DLD1 (cell line): ENCODE measurements around the gene KCNIP2.
"Not testable (repeated sequence)": the region's sequence is repeated elsewhere in the genome, so short reads cannot be mapped to it uniquely, and the experiment has no call there.

Experiments used
- in situ Hi-C: cut with HindIII; loops from 2 replicates; pipeline ENCODE4 v1.10.0; 2017; ENCODE audit warnings: low sequenced_read_pairs

The KCNIP2 gene

DNA sequence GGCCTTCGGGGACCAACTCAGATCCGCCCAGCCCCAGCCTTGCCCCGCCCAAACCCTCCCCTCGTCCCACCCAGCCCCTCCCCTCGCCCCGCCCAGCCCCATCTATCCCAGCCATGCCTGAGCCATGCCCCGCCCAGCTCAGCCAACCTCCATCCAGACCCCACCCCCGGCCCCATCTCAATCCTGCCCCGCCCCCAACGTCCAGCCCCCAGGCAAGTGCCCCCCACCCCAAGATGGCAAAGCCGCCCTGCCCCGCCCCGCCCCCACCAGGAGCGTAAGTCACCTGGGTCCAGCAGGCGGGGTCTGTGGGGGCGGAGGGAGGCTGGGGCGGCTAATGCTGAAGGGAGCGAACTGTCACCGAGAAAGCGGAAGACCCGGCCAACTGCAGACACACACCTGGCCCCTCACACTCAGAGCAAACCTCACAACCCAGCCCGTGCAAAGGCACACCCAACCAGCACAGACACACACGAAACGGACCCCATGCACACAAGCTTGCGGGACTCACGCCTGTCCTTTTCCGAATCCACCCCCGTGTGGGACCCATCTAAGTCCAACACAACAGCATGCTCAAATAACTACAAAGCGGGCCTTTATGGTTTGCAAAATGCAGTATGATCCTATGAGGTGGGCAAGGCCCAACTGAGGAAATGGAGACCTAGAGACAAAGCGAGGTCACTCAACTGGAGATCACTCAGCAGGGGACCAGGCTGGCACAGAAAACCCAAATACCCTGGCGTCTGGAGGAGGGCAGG is 13.9 kb downstream of the KCNIP2 start:
- in situ Hi-C loops = no loop called here

DNA sequence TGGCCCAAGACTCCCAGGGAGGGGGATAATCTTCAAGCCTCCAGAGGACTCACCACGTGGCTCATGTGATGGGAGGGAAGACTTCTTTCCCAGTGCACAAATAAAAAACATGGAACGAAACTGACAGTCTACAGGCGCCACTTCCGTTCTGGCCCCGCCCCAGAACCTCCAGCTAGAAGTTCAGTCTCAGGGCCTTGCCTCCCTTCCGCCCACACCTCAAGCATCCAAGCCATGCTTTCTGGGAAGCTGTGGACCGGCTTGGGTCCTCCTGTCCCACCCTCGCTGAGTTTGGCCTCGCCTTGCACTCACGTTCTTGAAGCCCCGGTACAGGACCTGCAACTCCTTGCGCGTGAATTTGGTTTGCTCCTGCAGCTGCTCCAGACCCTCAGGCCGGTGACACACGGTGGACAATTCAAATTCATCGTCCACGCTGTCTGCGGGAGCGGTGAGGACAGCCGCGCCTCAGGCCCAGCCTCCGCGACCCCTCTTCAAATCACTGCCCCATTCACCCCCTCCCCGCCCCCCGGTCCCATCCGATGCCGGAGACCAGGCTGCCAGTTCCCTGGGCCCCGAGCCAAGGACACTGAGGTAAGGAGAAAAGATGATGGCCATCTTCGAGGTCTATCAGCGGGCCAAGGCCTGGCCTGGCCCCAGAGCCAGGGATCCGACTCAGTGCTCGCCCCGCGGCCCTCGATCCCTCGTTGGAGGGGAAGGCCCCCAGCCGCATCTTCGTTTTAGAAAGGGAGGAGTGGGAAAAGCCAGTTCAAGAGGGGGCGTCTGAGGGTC is 14.6 kb downstream of the KCNIP2 start:
- in situ Hi-C loops = no loop called here

DNA sequence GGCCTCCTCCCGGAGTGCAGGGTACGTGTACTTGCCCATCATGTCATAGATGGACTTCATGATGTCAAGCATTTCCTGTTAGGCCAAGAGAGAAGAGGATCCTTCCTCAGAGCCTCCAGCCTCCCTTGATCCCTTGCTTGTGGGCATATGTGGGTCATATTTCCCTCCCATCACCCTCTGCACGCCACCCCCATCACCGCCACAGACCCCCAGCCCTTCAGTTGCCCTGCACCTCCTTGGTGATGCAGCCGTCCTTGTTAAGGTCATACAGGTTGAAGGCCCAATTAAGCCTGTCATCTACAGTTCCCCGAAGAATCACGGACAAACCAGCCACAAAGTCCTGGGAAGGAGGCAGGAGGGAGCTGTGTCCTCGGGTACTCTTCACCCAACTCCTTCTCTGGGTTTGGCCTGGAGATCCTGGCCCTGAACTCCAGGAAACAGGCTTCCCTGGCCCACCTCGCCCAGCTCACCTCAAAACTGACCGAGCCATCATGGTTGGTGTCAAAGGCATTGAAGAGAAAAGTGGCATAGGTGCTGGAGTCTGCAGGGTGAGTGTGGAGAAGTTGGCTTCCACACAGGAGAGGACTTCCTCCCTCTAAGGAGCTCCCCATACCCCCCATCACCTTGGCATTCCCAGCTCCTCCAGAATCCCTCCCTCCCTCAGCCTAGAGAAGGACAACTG is 15.5 kb downstream of the KCNIP2 start:
- in situ Hi-C loops = no loop called here

DNA sequence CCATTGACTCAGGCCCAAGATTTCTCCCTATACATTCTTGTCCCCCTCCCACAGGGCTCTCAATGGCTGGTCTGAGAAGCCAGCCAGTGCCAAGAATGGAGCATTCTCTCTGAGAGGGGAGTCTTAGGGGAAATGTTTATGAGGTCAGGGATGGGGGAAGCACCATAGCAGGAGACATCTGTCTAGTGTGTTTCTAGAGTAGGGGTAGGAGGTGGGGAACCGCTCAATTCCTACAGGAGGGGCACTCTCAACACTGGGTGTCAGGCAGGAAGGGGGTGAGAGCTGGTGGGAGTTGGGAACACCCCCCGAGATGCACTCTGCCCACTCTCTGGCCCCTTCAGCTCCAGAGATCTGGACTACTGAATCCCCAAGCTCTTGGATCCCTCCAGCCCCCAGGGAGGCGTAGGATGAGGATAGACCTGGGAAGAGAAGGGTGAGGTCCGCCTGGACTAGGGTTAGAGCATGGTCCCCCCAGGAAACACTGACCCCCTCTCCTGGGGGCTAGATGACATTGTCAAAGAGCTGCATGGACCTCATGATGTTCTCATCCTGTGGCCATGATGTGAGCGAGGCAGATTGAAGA is 16.7 kb downstream of the KCNIP2 start:
- in situ Hi-C loops = no loop called here

DNA sequence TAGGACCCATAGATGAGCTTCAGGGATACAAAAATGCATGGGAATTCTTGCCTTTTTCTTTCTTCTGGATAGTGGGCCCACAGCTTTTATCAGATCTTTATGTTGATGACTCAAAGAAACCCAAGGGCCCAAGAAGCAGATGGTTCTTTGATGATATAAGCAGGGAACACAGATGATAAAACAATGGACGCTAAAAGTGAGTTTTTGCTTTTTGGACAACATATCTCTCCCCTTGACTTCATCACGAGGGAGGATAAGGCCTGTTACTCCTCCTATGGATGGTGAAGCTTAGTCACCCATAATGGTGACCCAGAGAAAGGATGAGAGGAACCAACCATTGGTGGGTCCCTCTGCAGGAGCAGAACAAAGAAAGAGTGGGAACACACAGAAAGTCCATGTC is 18.9 kb downstream of the KCNIP2 start:
- in situ Hi-C loops = no loop called here

DNA sequence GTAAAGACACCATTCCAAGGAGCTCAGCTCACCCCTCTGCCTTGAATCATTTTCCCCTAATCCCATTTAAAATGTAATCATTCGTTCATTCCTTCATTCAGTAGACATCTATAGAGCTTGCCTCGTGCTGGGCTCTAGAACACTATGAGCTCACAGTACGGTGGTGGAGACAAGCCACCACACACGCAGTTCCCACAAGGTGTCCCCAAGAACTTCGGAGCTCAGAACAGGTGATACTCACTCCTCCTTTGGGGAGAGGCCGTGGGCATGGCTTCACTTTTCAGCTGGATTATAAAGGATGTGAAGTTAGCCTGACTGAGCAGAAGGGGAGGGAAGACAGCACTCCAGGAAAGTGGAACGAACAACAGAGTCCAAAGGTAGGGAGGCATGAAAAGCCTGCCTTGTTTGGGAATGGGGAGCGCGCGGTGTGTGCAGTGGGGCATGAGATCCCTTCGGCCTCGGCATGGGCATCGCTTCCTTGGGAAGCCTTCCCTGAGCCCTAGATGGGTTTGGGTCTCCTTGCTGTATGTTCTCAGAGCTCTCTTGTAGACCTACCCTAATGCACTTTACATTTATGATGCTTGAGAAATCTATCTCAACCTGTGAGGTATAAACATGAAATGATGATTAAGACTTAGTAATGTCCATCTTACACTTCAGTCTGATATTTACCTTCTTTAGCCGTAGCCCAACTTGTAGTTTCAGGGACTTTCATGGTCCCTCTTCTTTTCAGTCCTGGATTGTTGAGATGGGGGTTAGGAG is 24.5 kb downstream of the KCNIP2 start:
- in situ Hi-C loops = no loop called here

DNA sequence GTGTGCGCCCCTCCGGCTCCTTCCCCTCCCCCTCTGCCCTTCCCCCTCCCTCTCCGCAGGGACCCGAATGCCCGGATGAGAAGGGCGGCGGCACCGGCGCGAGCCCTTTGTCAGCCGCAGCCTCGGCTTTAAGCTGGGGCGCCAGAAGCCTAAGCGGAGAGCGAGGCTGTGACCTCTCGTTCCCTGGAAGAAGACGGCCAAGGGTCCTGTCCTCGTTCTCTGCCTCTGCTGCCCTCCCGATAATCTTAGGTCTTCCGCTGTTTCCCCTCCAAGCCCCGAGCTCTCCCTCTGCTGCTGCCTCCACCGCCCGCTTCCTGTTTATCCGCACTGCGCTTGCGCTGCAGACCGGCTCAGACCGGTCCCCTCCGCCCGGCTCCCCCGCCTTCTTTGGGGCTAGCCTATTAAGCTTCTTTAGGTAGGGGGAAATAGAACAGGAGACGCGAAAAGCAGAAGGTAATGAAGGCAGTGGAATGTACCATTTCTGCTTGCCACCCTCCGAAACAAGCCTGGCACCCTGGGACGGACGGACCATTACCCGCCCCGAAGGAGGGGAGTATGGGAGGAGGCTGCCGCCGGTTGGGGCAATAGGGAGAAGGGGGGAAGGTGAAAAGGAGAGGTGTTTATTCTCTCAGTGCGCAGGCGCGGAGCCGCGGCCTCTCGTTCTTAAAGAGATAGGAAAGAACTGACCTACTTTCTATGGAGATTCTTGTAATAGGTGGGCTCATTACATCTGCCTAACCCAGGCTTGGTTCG is 25.3 kb downstream of the KCNIP2 start, which contains the start of gene OGA:
Gene OGA (minus strand): TSS at position 326 of the 753 bp plus-strand sequence. CDS start 422 bp downstream, outside the sequence.
- in situ Hi-C loops = no loop called here

DNA sequence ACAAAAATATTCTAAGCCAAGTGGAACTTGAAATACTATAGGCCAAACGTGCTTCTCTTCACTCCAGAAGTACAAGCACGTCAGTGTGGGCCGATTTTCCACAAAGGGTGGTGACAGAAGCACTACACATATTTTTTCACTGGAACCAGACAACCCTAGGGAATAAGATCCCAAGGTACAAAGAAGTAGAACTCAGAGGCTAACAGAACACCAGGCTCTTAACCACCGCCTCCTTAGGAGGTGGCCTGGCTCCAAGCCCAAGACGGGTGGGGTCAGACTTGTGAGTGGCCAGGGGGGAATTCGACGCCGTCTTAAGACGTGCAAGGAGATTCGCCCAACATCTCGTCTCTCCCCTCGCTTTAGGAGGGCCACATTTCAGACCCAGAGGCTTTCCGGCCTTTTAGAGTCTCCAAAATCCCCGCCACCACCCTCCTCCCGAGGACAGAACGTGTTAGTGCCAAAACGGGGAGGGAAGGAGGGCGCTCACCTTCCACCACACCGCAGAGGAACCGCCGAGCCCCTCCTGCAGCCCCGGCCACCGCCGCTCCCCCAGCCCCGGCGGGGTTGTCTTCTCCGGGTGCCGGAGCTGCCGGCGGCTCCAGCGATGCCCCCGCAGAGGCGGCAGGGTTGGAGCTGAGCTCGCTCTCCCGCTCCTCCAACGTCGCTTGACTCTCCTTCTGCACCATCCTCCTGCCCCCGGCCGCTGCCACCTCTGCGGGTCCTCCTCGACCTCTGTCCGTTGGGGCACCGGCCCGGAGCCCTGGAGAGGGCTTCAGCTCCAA is 26.1 kb downstream of the KCNIP2 start:
- in situ Hi-C loops = no loop called here

DNA sequence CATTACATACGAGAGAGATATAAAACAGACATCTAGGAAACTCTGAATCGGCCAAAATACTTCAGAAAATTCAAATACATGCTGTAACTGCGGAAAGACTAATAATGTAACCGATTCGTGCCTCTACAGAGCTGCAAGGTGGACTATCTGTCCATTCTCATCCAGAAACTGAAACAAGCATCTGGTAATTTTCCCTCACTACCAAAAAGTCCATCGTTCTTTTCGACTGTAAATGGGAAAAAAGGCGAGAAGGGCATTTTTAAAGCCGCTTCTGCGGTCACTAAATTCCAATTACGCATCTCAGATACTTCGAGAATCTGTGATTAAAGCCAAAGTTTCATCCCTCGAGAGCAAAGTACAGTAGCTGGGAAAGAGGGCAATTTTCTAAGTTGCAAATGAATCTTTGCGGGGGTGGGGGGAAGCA is 26.7 kb downstream of the KCNIP2 start:
- in situ Hi-C loops = no loop called here

DNA sequence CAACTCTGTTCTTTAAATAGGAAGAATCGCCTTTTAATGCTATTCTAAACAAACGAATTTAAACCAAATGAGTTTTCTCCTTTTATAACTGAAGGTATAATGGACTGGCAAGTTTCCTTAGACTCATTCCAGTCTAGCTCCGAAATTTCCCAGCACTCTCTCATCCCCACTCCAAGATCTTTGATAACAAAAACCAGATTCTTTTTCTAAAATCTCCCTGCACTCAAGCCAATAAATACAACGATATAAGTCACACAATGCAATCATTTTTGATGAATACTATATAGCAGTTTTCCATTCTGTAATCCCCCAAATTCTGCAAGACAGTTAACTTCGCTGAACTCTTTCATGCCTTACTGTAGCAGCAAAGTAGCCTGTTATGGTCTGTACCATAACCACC is 27.2 kb downstream of the KCNIP2 start:
- in situ Hi-C loops = no loop called here

DNA sequence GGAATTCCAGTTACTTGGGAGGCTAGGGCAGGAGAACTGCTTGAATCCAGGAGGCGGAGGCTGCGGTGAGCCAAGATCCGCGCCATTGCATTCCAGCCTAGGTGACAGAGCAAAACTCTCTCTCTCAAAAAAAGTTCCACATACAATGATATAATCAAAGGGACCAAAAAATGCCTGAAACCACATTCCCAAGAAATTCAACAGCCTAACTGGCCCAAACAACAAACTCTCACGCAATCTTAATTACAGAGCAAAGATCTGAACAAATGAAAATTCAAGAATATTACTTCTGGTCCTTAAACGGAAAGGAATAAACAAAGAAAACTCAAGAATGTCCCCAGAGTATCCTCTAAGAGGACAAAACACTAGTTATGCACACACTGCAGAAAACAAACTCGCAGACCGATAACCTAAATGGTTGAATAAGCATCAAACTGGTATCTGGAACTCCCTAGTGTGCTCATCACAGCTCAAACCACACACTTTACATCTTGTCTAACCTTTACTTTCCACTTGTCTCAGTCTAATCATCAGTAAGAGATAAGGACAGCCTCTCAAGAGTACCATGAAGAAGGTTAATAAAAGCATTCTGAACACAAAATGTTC is 29.0 kb downstream of the KCNIP2 start:
- in situ Hi-C loops = no loop called here

DNA sequence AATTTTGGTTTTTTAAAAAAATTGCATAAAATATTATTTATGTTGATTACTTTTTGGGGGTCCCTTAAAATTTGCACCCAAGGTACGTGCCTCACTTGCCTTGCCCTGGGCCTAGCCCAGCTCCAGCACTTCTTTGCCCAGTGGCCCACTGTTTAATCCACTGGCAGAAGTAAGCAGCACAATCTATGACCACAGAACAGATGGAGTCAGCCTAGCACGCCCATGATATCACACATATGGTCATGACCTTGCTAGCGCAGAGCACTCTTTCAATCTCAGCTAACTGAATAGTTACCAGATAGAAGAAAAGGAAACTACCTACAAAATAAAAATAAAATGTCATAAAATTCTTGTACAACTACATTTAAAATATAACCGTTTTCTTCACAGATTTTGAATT is 31.0 kb downstream of the KCNIP2 start:
- in situ Hi-C loops = no loop called here

DNA sequence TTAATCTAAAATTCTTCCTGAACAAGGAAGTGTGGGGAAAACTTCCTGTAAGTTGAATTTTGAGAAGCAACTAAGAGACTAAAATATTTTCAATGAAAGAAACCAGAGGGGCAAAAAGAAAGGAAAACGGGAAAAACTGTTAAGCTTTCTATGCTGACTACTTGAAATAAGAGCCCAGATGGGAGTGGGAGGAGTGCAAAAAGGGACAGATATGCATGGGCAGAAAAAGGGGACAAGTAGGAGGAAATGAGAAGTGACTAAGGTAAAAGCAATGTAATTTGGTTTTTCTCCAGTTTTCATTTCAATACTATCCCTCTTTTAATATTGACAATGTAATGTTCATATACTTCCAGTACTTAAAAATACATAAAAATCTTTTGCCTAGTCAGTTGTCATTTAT is 36.4 kb downstream of the KCNIP2 start:
- in situ Hi-C loops = no loop called here

DNA sequence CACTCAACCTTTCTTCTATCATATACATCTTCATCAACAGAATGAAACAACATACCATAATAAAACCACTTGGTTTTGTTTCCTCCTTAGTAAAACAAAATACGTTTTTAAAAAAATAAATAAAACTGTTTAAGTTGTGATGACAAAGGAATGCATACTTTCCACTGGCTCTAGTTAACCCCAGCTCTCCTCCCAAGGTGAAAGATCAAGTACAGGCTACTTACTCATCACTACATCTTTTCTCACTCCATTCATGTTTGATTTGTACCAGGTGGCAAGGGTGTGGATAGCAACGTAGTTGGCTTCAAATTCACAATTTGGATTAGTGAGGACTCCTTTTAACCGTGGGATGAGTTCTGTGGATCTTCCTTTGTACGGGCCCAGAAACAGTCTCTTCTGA is 40.1 kb downstream of the KCNIP2 start:
- in situ Hi-C loops = no loop called here

DNA sequence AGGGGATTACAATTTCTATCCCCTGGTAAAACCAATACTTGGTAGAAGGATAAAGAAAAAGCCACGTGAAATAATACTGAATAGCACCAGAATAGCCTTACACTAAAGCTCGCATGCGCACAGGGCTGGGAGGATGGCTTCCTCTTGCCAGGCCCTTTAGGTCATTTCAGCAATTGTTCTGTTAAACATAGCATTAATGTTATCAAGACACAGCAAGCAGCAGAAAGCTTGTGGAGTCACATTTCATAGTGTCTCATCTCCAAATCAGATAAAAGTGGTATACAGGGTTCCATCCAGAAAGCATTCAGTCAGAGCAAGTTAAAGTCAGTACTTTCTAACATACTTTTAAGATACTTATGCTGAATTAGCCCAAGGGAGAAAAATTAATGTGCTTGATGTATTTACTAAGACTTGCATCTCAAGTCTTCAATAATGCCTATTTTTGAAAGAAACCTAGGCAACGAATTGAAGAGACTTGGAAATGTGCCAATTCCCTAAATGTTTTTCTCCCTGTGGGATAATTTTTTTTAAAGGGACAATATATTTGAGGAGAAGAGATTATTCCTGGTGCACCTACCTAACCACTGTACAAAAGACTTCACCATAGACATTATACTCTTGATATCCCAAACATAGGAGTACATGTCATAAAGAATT is 46.1 kb downstream of the KCNIP2 start:
- in situ Hi-C loops = no loop called here

DNA sequence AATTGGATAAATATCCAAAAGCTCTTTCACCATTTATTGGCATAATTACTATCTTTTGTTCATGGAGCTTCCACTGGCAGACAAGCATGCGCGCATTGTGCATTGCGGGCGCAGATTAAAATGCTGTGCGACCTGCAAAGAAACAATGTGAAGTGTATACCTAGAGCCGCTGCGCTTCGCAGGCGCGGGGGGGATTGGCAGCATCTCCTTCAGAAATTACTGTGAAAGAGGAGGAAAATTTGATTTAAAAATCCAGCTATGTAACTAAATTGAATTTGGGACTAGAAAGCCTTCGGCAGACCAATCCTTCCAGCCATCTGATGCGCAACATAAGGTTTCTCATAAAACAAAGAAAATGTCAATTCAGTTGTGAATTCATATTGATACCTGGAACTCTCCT is 50.1 kb downstream of the KCNIP2 start:
- in situ Hi-C loops = no loop called here

DNA sequence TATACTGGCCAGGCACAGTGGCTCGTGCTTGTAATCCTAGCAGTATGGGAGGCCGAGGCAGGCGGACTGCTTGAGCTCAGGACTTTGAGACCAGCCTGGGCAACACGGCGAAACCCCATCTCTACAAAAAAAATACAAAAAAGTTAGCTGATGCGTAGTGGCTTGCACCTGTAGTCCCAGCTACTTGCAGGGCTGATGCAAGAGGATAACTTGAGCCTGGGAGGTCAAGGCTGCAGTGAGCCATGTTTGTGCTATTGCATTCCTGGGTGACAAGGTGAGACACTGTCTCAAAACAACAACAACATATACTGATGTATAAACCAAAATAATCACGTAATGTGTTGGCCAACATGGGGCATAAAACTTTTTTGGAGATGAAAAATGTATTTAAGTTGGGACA is 53.9 kb downstream of the KCNIP2 start:
- in situ Hi-C loops = no loop called here

DNA sequence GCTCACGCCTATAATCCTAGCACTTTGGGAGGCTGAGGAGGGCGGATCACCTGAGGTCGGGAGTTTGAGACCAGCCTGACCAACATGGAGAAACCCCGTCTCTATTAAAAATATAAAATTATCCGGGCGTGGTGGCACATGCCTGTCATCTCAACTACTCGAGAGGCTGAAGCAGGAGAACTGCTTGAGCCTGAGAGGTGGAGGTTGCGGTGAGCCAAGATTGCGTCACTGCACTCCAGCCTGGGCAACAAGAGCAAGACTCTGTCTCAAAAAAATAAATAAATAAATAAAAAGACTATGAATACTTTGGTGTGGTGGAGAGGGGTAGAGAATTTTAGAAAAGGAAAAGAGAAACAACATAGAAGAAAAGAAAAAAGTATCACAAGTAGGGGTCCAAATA is 54.4 kb downstream of the KCNIP2 start:
- in situ Hi-C loops = not testable (repeated sequence)
